Endothelial cell of umbilical vein (primary cell): ENCODE results near the gene IMPG1.

ENCODE experiments used
- CTCF ChIP-seq, 2 donors: IDR thresholded peaks; 1 replicate in 1 of 2; 2 replicates in 1 of 2; pipeline ENCODE4 v1.5.1; 2011; ENCODE audit warnings: low read length in 2 of 2, mild to moderate bottlenecking in 2 of 2, moderate library complexity in 2 of 2, control low read depth in 1 of 2, inconsistent platforms in 1 of 2, low read depth in 1 of 2; ENCODE audit not compliant: insufficient read depth in 1 of 2; ENCODE audit errors: extremely low read depth in 1 of 2
- EZH2 ChIP-seq: IDR thresholded peaks from 2 replicates; pipeline ENCODE4 v1.6.1; 2012; ENCODE audit warnings: borderline replicate concordance, low read depth, mild to moderate bottlenecking, moderate library complexity, low read length, inconsistent platforms; ENCODE audit not compliant: severe bottlenecking

GRCh38 chr6:76035713-76036112 lies 36.7 kb downstream of the IMPG1 start:
- TF ChIP-seq CTCF (IDR thresholded peaks at IDR 0.05; ENCODE audit: extremely low read depth in 1 of 2, insufficient read depth in 1 of 2, low read depth in 1 of 2, low read length in 2 of 2) (no peak), EZH2 (no peak)
